Activated CD4-positive, alpha-beta T cell treated with anti-CD3 and anti-CD28 coated beads, Interleukin-2, amount 50 U/mL, for 1 hour (primary cell): Measurements from ENCODE around the gene WBP2.
A peak's percentile ranks its signal among the peaks of the same experiment; 100 is the strongest.

ENCODE experiments used
- DNase-seq: peaks from one replicate; pipeline ENCODE4 v3.0.0-alpha.2; 2020

Gene WBP2

DNA sequence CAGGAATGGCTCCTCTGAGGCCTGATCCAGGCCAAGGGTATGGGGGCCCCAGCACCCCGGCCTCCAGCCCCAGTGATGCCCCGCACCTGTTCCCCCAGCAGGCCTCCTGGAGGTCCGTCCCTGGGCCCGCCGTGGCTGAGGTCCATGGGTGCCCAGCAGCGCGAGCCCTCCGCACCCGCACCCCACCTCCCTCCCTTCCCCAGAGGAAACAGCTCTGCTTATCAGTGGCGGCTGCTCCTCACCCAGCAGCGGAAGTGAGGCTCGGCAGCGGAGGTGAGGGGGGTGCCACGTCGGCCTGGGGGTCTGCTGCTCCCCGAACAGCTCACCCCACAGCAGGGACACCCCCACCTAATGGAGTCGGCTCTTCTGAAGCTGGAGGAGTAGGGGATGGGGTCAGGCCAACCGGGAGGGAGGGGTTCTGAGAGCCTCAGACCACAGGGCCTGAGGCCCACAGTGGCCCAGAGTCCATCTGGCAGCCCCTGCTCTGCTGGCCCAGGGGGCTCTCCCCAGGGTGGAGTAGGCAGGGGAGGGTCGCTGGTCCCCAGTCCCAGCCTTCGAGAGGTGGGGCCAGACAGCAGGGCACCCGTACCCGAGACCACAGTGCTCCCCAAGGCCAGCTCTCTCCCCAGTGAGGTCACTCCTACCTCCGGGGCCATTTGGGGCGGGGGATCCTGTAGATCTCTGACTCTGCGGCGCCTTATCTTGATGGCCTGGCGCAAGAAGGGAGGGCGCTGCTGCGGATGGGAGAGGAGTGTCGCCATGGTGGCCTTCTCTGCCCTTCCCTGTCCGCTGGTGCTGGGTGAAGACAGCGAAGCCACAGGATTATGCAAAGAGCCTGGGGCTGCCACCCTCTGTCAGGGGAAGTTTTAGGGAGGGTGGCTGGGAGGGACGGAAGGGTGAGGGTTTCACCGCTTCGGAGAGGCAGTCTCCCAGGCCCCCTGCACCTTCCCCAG lies 11.3 kb downstream of the WBP2 start, which contains the start of gene UNC13D:
Gene UNC13D, minus strand, starts transcription at position 828 of the 953 bp plus-strand sequence. Its CDS starts 67 bp downstream, at position 761.
- DNase-seq: peak; percentile 58

DNA sequence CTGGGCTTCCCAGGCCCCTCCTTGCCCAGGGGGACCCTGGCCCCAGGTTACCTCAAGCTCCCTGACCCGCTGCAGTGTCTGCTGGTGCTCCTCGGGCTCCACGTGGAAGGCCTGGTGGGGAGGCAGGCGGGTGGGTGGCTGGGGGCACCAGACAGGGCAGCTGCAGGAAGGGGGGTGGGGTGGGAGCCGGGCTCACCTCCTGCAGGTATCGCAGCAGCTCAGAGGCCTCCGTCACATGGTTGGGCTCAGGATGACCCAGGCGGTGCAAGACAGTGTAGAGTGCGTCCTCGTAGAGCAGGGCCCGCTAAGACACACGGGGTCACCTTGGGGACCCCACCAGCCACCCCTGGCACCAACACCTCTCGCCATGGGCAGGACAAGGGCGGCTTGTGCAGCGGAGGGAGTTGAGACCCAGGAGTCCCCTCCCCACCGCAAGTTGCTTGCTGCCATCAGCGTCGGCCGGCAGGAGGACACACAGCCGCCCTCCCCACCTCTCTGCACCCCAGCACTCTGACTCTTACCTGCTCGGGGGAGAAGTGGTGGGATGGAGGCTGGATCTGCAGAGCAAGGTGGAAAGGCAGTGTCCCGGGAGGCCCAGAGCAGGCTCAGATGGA lies 12.1 kb downstream of the WBP2 start:
- DNase-seq: peak; percentile 25

DNA sequence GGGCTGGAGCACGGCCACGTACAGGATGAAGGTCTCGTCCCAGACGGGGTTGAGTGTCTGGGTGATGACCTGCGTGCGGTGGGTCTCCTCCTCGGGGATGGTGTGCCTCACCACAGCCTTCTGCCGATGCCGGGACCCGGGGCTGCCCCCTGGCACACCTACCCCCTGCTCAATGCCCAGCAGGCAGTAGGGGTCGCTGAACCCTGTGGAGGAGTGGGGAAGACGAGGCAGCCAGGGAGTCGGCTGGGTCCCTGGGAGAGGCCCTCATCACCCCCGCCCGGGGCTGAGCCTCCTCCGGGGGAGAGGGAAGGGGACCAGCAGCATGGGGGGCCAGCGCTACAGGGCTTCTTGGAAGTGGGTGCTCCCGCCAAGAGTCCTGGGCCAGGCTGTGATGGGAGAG lies 12.7 kb downstream of the WBP2 start:
- no peak for DNase-seq

DNA sequence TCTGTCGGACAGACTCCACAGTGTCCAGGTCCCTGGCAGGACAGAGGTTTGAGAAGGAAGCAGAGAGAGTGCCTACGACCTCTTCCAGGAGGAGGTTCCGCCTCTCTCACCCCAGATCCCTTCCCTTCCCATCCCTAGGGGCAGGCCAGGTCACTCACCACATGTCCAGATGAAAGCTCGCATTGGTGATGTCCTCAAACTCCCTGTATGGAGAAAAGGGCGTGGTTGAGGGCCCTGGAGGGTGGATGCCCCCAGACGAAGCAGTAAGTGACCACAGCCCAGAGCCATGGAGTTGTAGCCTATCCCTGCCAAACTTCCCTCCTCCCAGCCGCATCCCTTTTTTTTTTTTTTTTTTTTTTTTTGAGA lies 14.4 kb downstream of the WBP2 start:
- DNase-seq: no peak

DNA sequence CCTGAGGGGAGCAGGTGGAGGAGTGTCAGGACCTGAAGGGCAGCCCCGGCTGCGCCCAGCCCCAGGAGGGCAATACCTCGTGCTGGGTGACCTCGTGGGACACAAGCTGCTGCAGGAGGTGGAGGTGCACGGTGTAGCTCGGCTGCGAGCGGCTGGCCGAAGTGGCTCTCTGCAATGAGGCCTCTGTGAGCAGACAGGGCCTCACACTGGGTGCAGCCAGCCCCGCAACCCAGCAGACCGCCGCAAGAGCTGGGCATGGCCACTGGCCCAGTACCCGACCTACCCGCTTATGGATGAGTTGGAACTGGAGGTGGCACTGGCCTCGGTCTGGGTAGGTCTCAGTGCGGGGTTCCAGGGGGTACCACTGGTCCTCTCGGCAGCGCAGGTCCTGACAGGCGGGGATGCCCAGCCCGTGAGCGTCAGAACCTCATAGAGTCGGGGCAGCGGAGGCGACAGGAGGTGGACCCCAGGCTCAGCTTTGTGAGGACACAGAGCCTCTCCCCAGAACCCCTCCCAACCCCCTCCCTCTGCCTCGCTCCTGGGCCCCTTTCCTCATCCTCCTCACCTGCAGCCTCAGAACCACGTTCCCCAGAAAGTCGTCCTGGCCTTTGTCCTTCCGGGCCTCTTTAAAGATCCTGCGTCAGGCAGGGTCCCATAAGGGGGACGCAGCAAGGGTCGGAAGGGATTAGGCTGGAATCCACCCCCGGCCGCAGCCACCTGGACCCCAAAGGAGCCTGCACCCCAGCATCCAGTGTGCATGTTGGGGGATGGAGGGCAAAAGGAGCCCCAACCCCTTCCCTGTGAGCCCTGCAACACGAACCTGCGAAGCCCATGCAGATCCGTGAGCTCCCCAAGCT lies 15.0 kb downstream of the WBP2 start:
- DNase-seq: no peak

DNA sequence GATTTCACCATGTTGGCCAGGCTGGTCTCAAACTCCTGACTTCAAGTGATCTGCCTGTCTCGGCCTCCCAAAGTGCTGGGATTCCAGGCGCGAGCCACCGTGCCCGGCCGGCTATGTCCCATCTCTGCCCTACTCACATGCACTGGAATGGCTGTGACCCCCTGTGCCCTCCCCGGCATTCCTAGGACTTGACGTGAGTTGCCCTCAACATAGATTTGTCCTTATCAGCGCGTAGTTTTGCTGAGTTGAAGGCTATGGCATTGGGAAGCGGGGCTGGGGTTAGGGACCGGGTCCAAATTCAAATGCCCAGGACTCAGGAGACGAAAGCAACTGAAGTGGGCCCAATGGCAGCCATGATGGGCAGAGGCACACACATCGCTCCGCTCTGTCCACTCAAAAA lies 16.7 kb downstream of the WBP2 start:
- DNase-seq: no peak

DNA sequence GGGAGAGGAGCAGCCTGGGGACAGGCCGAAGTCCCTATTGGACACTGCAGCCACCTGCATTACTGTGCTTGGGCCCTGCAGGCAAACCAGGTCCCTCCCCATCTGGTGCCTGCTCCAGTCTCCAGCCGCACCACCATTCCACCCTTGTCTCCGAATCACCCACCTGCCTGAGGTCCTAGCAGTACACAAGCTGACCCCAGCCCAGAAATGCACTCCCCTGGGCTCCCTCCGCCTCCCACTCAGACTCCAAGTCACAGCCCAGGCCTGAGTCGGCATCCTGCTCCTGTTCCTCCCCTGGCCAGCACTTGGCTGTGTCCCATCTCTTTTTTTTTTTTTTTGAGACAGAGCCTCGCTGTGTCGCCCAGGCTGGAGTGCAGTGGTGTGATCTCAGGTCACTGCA lies 17.2 kb downstream of the WBP2 start:
- DNase-seq: no peak

DNA sequence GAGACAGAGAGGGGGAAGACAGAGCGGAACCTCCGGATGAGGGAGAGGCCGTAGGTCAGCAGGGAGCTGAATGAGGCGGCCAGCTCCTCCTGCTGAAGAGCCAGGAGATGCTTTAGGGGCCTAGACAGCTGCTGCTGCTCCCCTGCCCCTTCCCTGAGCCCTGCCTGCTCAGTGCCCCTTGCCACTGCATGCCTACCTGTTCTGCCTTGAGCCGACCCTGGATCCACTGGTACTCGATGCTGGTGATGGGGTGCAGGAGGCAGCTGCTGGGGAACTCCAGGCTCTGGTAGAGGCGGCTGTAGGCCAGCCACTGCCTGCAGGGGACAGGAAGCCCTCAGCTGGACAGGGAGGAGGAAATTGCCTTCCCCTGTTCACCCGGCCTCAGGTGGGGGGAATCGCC lies 18.5 kb downstream of the WBP2 start:
- DNase-seq: no peak

DNA sequence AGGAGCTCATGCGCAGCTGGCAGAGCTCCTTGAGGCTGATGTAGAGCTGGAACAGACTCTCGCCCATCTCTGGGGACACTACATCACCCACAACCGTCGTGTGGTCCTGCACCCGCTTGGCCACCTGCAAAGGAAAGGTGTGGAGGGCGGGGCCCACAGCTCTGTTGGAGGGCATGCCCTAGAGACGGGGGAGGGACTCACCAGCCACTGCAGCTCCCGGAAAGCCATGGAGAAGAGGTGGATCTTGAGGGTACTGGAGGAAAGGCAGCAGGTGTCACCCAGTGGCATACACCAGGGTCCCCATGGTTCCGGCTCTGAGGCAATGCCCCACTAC lies 19.5 kb downstream of the WBP2 start:
- DNase-seq: no peak

DNA sequence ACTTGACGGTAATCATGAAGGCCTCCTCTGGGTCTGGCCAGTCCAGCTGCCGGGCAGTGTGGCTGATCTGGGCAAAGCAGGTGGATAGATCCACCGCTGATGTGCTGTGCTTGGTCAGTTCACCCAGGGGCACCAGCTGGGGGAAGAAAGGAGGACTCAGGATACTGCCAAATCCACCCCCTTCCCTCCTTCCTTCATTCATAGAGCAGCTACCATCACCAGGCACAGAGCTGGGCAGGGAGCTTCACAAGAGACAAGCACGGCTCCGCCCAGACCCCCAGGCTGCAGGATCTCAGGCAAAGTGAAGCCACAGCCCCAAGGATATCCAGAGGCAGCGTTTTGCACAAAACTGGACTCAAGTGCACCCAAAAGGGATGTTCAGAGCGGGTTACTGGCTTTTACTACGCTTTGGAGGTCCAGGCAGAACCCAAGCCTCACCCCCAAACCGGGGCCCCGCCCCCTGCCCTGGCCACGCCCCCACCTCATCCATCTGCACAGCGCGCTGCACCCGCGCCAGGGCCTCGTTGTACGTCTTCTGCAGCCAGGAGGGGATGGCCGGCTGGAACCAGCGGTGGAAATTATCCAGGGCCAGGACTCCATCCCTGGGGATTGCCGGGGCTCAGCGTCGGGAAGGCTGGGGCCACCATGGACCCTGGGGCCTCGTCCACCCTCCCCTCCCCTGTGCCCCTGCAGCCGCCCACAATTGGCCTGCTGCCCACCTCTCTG lies 20.0 kb downstream of the WBP2 start:
- no peak for DNase-seq

DNA sequence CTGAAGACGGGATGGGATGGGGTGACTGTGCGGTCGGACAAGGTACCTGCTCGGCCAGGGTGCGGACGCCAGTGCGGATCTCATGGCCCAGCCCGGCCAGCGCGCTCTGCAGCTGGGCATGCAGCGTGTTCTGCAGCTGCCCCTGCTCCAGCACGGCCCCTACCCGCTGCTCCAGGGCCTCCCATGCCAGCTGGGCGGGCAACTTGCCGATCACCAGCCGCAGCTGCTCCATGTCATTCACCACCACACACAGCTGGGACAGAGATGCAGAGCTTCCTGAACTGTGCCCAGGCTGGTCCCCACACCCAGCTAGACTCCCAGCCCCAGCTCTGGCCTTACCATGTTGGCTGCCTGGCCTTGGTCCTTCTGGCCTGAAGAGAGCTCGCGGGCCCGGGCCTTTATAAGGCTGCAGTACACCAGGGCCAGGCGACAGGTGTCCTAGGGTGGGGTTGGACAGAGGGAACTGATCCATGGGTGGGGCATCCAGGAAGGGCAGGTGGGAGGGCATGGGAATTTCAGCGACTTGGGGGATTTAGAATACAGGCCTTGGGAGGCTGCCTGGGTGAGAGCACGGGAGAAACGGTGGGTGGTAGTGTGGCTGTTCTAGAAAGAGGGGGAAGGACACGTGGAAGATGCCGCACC lies 20.7 kb downstream of the WBP2 start:
- DNase-seq: no peak

DNA sequence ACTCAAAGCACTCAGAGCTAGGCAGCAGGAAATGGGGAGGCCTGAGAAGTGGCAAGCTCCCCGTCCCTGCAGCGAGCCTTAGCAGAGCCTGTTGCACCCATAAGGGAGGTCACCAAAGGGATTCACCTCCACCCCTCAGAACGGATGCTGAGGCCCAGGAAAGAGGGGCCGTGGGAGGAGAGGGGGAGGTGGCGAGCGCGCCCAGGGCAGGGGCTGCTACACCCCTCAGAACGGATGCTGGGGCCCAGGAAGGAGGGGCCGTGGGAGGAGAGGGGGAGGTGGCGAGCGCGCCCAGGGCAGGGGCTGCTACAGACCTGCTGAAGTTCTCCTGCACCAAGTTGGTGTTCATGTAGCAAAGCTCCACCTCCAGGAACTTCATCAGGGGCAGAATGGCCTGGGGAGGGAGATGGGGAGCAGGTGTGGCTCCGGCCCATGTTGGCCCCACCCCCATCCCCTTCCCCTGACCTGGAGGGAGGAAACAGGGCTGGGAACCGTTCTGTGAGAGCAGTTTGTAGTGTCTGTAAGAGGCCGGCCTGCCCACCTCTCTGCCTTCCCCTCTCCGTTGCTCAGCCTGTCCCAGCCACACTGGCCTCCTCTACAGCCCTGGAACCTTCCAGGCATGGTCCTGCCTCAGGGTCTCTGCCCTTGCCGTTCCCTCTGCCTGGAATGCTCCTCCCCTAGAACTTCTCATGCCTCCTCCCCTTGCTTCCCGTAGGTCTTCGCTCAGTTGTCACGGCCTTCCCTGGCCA lies 22.3 kb downstream of the WBP2 start:
- no peak for DNase-seq

DNA sequence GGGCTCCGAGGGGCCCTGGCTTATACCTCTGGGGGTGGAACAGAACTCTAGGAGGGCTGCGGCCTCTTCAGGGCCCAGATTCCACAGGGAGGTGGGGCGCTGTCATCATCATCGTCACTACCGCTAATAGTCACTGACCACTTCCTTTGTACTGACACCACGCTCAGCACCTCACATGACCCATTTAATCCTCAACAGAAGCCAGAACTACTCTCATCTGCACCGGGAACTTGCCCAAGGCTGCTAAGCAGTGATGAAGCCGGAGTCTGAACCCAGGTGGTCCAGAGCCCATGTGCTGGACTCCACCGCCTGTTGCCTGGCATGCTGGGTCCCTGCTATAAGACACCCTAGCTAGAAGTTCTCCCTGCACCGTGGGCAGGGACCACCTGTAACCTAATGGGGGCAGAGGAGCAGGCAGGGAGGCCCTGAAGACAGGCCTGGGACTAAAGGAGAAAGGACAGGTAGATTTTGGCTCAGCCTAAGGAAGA lies 22.9 kb downstream of the WBP2 start:
- no peak for DNase-seq

DNA sequence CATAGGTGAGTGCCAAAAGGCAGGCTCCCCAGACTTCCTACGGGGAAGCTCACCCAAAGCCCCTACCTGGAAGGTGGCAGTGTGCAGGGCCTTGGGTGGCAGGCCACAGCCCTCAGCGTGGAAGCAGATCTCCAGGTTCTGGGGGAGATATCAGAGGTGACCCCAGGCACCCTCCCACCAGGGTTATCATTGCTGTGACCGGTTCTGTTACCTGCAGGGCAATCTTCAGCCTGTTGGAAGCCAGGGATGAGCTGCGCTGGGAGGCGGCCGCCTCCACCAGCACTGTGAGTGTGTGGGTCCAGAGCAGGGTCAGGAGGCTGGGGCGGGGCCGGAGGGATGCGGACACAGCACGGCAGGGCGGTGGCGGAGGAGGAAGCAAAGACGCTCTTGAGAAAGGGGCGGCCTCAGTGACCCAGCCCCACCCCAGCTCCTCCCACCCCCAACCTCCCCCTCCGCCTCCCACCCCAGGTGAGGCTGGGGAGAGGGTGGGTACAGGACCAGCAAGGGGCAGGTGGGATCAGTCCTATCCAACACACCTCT lies 24.0 kb downstream of the WBP2 start:
- DNase-seq: no peak

DNA sequence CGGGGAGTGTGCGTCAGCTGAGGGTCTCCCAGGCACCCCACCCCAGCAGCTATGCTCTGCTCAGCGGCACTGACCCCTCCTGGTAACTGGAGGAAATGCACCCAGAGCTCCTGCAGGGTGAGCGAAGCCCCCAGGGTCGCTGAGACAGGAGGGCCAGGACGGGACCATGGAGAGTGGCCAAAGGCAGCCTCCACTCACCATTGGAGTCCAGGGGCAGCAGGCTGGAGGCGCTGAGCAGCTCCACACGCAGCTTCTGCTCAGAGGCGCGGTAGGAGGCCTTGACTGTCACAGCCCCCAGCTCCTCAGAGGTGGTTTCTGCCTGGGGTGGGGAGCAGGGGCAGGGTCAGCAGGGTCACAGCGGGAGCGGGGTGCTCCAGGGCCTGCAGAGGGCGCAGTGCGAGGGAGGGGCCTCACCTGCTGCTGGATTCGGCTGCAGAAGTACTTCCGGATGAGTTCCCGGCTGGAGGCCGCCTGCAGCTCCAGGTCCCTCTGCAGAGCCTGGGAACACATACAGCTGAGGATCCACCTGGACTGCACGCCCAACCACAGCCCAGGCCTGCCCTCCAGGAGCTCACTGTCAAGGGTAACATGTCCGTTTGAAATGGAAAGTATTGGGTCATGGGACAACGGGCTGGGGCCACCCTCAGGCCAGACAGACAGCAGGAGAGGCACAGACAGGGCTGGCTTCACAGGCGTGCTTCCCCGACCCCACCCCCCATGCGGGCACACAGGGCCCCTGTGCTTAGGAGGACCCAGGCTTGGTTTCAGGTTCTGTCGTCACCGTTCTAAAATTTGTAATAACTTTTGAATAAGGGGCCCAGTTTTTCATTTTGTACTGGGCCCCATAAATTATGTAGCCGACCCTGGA lies 24.7 kb downstream of the WBP2 start:
- DNase-seq: peak; percentile 43

DNA sequence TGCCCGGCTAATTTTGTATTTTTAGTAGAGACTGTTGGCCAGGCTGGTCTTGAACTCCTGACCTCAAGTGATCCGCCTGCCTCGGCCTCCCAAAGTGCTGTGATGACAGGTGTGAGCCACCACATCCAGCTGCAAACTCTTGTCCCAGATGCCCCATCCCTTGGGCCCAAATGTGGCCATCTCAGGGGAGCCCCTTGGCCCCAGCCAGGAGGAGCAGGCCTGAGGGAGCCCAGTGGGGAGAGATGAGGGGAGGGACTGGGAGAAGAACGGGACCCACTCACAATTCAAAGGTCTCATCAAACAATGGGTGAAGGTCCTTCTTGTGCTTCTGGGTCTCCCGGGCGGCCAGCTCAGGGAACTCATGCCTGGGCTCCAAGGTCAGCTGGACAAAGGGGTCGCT lies 25.4 kb downstream of the WBP2 start:
- no peak for DNase-seq

DNA sequence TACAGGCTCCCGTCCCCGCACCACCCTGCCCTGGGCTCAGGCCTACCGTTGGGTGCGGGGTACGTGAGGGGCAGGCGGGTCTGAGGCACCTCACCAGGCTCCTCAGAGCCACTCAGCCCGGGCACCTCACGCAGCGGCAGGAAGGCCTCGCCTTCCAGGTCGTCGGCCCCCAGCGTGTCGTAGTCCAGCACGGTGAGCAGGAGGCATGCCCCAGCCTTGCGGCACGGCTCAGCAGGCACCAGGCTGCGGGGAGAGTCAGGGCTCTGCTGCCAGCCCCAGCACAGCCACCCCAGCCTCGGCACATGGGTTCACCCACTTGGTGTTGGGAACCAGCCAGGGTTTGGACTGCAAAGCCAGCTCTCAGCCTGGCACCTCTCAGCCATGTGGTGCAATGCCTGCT lies 26.4 kb downstream of the WBP2 start:
- no peak for DNase-seq

DNA sequence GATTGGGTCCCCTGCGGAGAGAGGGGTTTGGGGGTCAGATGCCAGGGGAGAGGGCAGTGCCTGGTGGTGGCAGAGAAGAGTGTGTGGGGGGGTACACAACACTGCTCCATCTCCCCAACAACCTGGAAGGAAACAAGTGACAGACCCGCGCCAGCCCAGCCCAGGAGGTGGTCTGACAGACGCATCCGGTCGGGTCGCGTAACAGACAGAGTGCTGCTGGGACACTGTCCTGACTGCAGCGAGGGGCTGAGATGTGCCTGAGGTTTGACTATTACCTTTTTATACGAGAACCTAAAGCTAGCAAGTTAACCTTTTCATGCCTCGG lies 27.1 kb downstream of the WBP2 start:
- DNase-seq: no peak

DNA sequence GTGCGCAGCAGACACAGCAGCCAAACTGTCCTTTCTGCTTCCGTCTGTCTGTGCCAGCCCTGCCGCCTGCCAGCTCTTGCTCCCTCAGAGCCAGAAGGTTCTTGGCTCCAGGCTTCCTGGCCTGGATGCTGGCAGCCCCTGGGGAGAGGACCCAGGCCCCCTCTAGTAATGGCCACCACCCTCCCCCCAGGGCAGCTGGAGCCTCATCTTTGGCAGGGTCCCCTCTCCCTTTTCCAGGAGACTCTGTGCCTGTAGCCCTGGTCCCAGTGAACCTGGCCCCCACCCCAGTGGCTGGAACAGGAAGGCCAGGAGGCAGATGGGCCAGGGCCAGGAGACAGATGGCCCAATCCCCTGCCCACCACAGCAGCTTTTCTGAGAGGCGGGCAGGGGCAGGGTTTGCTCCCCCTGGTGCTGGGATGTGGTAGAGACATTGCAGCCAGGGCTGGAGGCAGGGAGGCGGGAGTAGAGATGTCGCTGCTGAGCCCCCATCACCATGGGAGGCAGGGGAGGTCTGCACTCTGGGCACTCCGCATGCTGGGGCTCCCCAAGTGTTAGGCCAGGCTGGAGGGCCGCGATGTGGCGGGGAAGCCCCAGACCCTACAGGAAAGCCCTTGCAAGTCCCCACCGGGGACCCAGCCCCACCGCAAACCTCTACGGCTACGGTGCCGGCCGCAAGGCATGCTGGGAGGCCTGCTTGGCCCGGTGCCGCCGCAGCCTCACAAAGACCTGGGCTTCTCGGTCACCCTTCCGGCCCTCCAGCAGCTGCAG lies 27.6 kb downstream of the WBP2 start:
- DNase-seq: peak; percentile 57
